T47D (cell line): Measurements from ENCODE around the gene CCDC102A.
A peak's percentile ranks its signal among the peaks of the same experiment; 100 is the strongest.

Experiments used
- DNase-seq, 2 experiments: peaks; one replicate each; pipeline versions ENCODE4 v3.0.0 to v3.0.0-alpha.2; 2011 to 2012; ENCODE audit warnings: low read depth in 1 of 2, low spot score in 1 of 2
- JUND ChIP-seq: IDR thresholded peaks from 2 replicates; pipeline ENCODE4 v1.6.1; 2012; ENCODE audit warnings: low read depth
- in situ Hi-C: cut with HindIII; loops from 2 replicates; pipeline ENCODE4 v1.10.0; 2016; ENCODE audit warnings: low sequenced_read_pairs, low pct_unique_long_range_greater_than_20kb

The CCDC102A gene

GRCh38 chr16:57471852-57472664 is 64.3 kb downstream of the CCDC102A start:
- DNase-seq: no peak
- no peak for TF ChIP-seq JUND

GRCh38 chr16:57471209-57471608 is 65.2 kb downstream of the CCDC102A start:
- in situ Hi-C loops: no loop called here

More at GRCh38 chr16:57471852-57472664, 64.3 kb downstream of the CCDC102A start:
- in situ Hi-C loops: no loop called here

DNA sequence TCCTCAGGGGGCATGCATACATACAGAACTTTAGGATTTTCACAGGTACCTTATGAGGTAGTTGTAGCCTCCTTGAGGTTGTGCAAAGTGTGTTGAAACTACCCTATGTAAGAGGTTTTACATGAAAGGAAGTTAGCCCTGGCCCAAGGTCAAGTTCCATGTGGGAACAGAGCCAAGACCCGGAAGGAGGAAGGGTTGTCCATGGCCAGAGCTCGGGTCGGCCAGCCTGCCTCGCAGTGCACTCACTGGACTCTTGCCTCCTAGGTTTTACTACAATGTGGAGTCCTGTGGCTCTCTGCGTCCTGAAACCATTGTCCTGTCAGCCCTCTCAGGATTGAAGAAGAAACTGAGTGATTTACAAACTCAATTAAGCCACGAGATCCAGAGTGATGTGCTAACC is 65.7 kb downstream of the CCDC102A start:
- in situ Hi-C loops: no loop called here
- no peak for DNase-seq
- no peak for TF ChIP-seq JUND

More at GRCh38 chr16:57471209-57471608, 65.2 kb downstream of the CCDC102A start:
- TF ChIP-seq JUND: no peak
- DNase-seq: no peak

DNA sequence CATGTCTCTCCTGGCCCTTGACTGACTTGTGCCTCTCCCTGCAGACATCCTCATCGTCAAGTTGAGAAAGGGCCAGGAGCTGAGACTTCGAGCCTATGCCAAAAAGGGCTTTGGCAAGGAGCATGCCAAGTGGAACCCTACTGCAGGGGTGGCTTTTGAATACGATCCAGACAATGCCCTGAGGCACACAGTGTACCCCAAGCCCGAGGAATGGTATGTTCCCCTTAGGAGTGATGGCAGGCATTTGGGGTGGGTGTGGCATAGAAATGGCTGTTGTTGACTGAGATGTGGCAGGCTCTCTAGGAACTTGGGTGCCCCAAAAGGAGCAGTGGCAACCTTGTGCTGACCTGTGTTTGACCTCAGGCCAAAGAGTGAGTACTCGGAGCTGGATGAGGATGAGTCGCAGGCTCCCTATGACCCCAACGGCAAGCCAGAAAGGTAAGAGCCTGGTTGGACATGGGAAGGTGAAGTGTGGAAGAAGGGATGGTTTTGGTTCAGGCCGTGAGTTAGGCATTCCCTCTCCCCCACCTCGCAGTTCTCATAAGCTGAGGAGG is 66.4 kb downstream of the CCDC102A start:
- DNase-seq: no peak
- TF ChIP-seq JUND: no peak
- in situ Hi-C loops: no loop called here

GRCh38 chr16:57469046-57469445 is 67.3 kb downstream of the CCDC102A start:
- TF ChIP-seq JUND: no peak
- in situ Hi-C loops: no loop called here
- no peak for DNase-seq

- DNase-seq: no peak
- in situ Hi-C loops: no loop called here
- TF ChIP-seq JUND: no peak
These were observed 68.0 kb downstream of the CCDC102A start for GRCh38 chr16:57468346-57468745.

- in situ Hi-C loops: no loop called here
- no peak for DNase-seq
- no peak for TF ChIP-seq JUND
These were observed 71.8 kb downstream of the CCDC102A start for GRCh38 chr16:57464523-57464922.

DNA sequence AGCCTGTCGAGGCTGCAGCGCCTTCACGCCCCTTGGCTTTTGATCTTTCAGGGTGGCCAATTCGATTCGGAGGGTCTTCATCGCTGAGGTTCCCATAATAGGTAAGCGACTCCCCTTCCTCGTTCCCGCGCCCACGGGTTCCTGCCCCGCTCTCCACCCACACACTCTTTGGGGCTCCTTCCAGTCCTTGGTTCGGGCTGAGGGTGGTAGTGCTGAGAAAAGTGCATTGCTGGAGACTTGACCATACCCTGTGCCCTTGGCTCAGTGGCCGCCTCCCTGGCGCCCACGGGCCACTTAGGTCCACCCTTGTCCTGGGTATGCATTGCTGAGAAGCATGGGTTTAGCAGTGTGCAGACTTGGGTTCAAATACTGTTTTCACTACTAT is 73.4 kb downstream of the CCDC102A start:
- DNase-seq: no peak
- in situ Hi-C loops: no loop called here
- TF ChIP-seq JUND: no peak

DNA sequence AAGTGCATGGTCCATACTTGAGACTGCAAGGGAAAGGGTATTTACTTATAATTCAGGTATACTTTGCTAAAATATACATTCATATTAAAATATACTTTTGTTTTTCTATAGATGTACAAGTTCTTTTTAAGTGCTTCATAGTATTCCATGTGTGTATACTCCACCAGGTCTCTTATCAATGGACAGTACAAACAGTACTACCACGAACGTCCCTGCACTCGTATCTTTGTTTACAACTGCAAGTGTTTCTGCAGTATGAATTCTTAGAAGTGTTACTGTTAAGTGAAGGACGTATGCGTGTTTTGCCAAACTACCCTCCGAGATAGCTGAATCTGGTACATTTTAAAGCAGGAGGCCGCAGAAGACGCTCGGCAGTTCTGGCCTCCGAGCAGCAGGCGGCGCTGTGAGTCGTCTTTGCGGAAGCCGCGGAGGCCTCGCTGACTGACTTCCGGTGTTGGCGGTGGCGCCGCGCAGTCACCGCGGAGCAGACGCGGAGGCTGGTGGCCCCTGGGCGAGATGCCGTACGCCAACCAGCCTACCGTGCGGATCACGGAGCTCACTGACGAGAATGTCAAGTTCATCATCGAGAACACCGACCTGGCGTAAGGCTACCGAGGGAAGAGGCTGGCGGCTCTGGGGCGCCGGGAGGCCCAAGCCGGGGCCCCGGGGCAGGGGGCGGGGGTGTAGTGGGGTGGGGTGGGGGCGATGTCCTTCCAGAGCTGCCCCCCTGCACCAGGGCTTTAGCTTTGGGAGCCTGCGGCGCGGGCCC is 74.0 kb downstream of the CCDC102A start, which contains the start of gene POLR2C:
POLR2C (plus strand) TSS at position 471 of the 769 bp plus-strand sequence; CDS start at position 517, 46 bp downstream.
- DNase-seq: peak; percentile 49 to 83
- in situ Hi-C loops: no loop called here
- TF ChIP-seq JUND: no peak
